ENCODE results near the gene VAV3. TPM values are rescaled to one million over a fixed set of nuclear protein-coding genes. Genes with fewer than 3 reads are reported as not detected.

Gene VAV3
- total RNA-seq, 1 donor from 2014 or later = 2.9 TPM

GRCh38 chr1:107829036-107829770, 135.8 kb downstream of the VAV3 start:
- Mint-ChIP-seq H3K9me3 (peaks cover 4% of the 10 kb centered on the region), H3K27me3 (ENCODE audit: low read depth) (no peaks in the 10 kb centered on the region), H3K36me3 (ENCODE audit: low read depth) (no peaks in the 10 kb centered on the region), H3K27ac (ENCODE audit: unreplicated experiment) (no peak overlapping the region), H3K4me3 (no peak overlapping the region), H3K4me1 (no peaks in the 10 kb centered on the region)
- TF ChIP-seq CTCF (conservative IDR thresholded peaks at IDR 0.05) = no peak
- DNase-seq (ENCODE audit: low read depth, low spot score) = no peak

- no peak for DNase-seq (ENCODE audit: low read depth, low spot score)
- Mint-ChIP-seq H3K9me3 (peaks cover 12% of the 10 kb centered on the region), H3K4me3 (no peak overlapping the region), H3K27me3 (ENCODE audit: low read depth) (no peaks in the 10 kb centered on the region), H3K27ac (ENCODE audit: unreplicated experiment) (no peak overlapping the region), H3K4me1 (no peaks in the 10 kb centered on the region), H3K36me3 (ENCODE audit: low read depth) (no peaks in the 10 kb centered on the region)
- TF ChIP-seq CTCF (conservative IDR thresholded peaks at IDR 0.05) = no peak
Measured at GRCh38 chr1:107824946-107825345, 140.0 kb downstream of the VAV3 start.

GRCh38 chr1:107821340-107821739, 143.6 kb downstream of the VAV3 start:
- Mint-ChIP-seq H3K27ac (ENCODE audit: unreplicated experiment) (no peak overlapping the region), H3K9me3 (peaks cover 12% of the 10 kb centered on the region), H3K4me1 (no peaks in the 10 kb centered on the region), H3K36me3 (ENCODE audit: low read depth) (no peaks in the 10 kb centered on the region), H3K4me3 (no peak overlapping the region), H3K27me3 (ENCODE audit: low read depth) (no peaks in the 10 kb centered on the region)
- DNase-seq (ENCODE audit: low read depth, low spot score) = no peak
- no peak for TF ChIP-seq CTCF (conservative IDR thresholded peaks at IDR 0.05)

GRCh38 chr1:107820801-107821200, 144.2 kb downstream of the VAV3 start:
- Mint-ChIP-seq H3K27ac (ENCODE audit: unreplicated experiment) (no peak overlapping the region), H3K4me1 (no peaks in the 10 kb centered on the region), H3K9me3 (peaks cover 12% of the 10 kb centered on the region), H3K36me3 (ENCODE audit: low read depth) (no peaks in the 10 kb centered on the region), H3K27me3 (ENCODE audit: low read depth) (no peaks in the 10 kb centered on the region), H3K4me3 (no peak overlapping the region)
- DNase-seq (ENCODE audit: low read depth, low spot score) = no peak
- TF ChIP-seq CTCF (conservative IDR thresholded peaks at IDR 0.05) = no peak

GRCh38 chr1:107817935-107818334, 147.0 kb downstream of the VAV3 start:
- no peak for TF ChIP-seq CTCF (conservative IDR thresholded peaks at IDR 0.05)
- DNase-seq (ENCODE audit: low read depth, low spot score) = no peak
- H3K27me3 Mint-ChIP-seq (ENCODE audit: low read depth) = no peaks in the 10 kb centered on the region
- H3K4me3 Mint-ChIP-seq = no peak overlapping the region
- H3K9me3 Mint-ChIP-seq = peaks cover 6% of the 10 kb centered on the region
- H3K4me1 Mint-ChIP-seq = no peaks in the 10 kb centered on the region
- no peak overlapping the region for H3K27ac Mint-ChIP-seq (ENCODE audit: unreplicated experiment)
- H3K36me3 Mint-ChIP-seq (ENCODE audit: low read depth) = no peaks in the 10 kb centered on the region
